ENCODE measurements around the gene KCNK10.

Gene KCNK10

GRCh38 chr14:88324491-88324890 lies 1.4 kb upstream of the KCNK10 start:
- H3K9ac ChIP-seq (ENCODE audit: low read depth, low read length) = no peak overlapping the region
- H3K27ac ChIP-seq (ENCODE audit: low read length) = no peak overlapping the region
- no peak overlapping the region for H2AFZ ChIP-seq (ENCODE audit: low read depth, low read length)
- no peaks in the 10 kb centered on the region for H3K4me1 ChIP-seq (ENCODE audit: insufficient read depth, low read length)
- H3K4me2 ChIP-seq (ENCODE audit: insufficient read depth, low read length) = no peak overlapping the region
- ATAC-seq (ENCODE audit: insufficient read depth, low read depth) (no peak), DNase-seq (no peak)
- no peaks in the 10 kb centered on the region for H3K79me2 ChIP-seq (ENCODE audit: insufficient read depth, low read length)
- H3K4me3 ChIP-seq (ENCODE audit: low read depth in 1 of 2, low read length in 2 of 2) = no peak overlapping the region
- no peaks in the 10 kb centered on the region for H4K20me1 ChIP-seq (ENCODE audit: insufficient read depth, low read length)
- no peaks in the 10 kb centered on the region for H3K36me3 ChIP-seq (ENCODE audit: insufficient read depth, low read length)
- no peaks in the 10 kb centered on the region for H3K27me3 ChIP-seq (ENCODE audit: insufficient read depth, low read length, poor library complexity)
- TF ChIP-seq EZH2 (IDR thresholded peaks at IDR 0.05; ENCODE audit: borderline replicate concordance, low read depth, low read length, severe bottlenecking) = no peak
- TF ChIP-seq, protein P1, sequence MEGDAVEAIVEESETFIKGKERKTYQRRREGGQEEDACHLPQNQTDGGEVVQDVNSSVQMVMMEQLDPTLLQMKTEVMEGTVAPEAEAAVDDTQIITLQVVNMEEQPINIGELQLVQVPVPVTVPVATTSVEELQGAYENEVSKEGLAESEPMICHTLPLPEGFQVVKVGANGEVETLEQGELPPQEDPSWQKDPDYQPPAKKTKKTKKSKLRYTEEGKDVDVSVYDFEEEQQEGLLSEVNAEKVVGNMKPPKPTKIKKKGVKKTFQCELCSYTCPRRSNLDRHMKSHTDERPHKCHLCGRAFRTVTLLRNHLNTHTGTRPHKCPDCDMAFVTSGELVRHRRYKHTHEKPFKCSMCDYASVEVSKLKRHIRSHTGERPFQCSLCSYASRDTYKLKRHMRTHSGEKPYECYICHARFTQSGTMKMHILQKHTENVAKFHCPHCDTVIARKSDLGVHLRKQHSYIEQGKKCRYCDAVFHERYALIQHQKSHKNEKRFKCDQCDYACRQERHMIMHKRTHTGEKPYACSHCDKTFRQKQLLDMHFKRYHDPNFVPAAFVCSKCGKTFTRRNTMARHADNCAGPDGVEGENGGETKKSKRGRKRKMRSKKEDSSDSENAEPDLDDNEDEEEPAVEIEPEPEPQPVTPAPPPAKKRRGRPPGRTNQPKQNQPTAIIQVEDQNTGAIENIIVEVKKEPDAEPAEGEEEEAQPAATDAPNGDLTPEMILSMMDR (IDR thresholded peaks at IDR 0.05; ENCODE audit: borderline replicate concordance, extremely low read depth, low read length, poor library complexity, severe bottlenecking) = no peak
- H3K9me3 ChIP-seq (ENCODE audit: insufficient read depth, low read length, severe bottlenecking) = no peaks in the 10 kb centered on the region

GRCh38 chr14:88323523-88324199 lies 592 bp upstream of the KCNK10 start:
- ATAC-seq (ENCODE audit: insufficient read depth, low read depth) (no peak), DNase-seq (no peak)
- no peak overlapping the region for H3K27ac ChIP-seq (ENCODE audit: low read length)
- peaks cover under 1% of the 10 kb centered on the region for H3K27me3 ChIP-seq (ENCODE audit: insufficient read depth, low read length, poor library complexity)
- no peaks in the 10 kb centered on the region for H4K20me1 ChIP-seq (ENCODE audit: insufficient read depth, low read length)
- H3K4me2 ChIP-seq (ENCODE audit: insufficient read depth, low read length) = no peak overlapping the region
- H3K9ac ChIP-seq (ENCODE audit: low read depth, low read length) = no peak overlapping the region
- no peaks in the 10 kb centered on the region for H3K9me3 ChIP-seq (ENCODE audit: insufficient read depth, low read length, severe bottlenecking)
- no peaks in the 10 kb centered on the region for H3K4me1 ChIP-seq (ENCODE audit: insufficient read depth, low read length)
- H3K79me2 ChIP-seq (ENCODE audit: insufficient read depth, low read length) = no peaks in the 10 kb centered on the region
- no peak overlapping the region for H2AFZ ChIP-seq (ENCODE audit: low read depth, low read length)
- no peak for TF ChIP-seq EZH2 (IDR thresholded peaks at IDR 0.05; ENCODE audit: borderline replicate concordance, low read depth, low read length, severe bottlenecking)
- TF ChIP-seq, protein P1 (IDR thresholded peaks at IDR 0.05; ENCODE audit: borderline replicate concordance, extremely low read depth, low read length, poor library complexity, severe bottlenecking) = no peak
- no peaks in the 10 kb centered on the region for H3K36me3 ChIP-seq (ENCODE audit: insufficient read depth, low read length)
- H3K4me3 ChIP-seq (ENCODE audit: low read depth in 1 of 2, low read length in 2 of 2) = no peak overlapping the region

GRCh38 chr14:88322504-88323085 lies 474 bp downstream of the KCNK10 start:
- no peaks in the 10 kb centered on the region for H3K9me3 ChIP-seq (ENCODE audit: insufficient read depth, low read length, severe bottlenecking)
- no peaks in the 10 kb centered on the region for H3K79me2 ChIP-seq (ENCODE audit: insufficient read depth, low read length)
- H3K4me2 ChIP-seq (ENCODE audit: insufficient read depth, low read length) = no peak overlapping the region
- DNase-seq (no peak), ATAC-seq (ENCODE audit: insufficient read depth, low read depth) (no peak)
- no peaks in the 10 kb centered on the region for H3K4me1 ChIP-seq (ENCODE audit: insufficient read depth, low read length)
- H4K20me1 ChIP-seq (ENCODE audit: insufficient read depth, low read length) = no peaks in the 10 kb centered on the region
- H3K36me3 ChIP-seq (ENCODE audit: insufficient read depth, low read length) = no peaks in the 10 kb centered on the region
- no peak overlapping the region for H3K4me3 ChIP-seq (ENCODE audit: low read depth in 1 of 2, low read length in 2 of 2)
- H3K9ac ChIP-seq (ENCODE audit: low read depth, low read length) = no peak overlapping the region
- H3K27ac ChIP-seq (ENCODE audit: low read length) = no peak overlapping the region
- TF ChIP-seq EZH2 (IDR thresholded peaks at IDR 0.05; ENCODE audit: borderline replicate concordance, low read depth, low read length, severe bottlenecking) = no peak
- TF ChIP-seq, protein P1 (IDR thresholded peaks at IDR 0.05; ENCODE audit: borderline replicate concordance, extremely low read depth, low read length, poor library complexity, severe bottlenecking) = no peak
- no peak overlapping the region for H2AFZ ChIP-seq (ENCODE audit: low read depth, low read length)
- H3K27me3 ChIP-seq (ENCODE audit: insufficient read depth, low read length, poor library complexity) = peaks cover 5% of the 10 kb centered on the region

All from DND-41 (cell line).